NCI-H2196 treated with DMSO at 0.1 percent for 48 hours (cell line): ENCODE results near the gene KRCC1.
A peak's percentile ranks its signal among the peaks of the same experiment; 100 is the strongest.

ENCODE experiments used
- DNase-seq: peaks from one replicate; lab custom pipeline; 2025; ENCODE audit not compliant: unreplicated experiment; lab: John Stamatoyannopoulos, UW

The KRCC1 gene

DNA sequence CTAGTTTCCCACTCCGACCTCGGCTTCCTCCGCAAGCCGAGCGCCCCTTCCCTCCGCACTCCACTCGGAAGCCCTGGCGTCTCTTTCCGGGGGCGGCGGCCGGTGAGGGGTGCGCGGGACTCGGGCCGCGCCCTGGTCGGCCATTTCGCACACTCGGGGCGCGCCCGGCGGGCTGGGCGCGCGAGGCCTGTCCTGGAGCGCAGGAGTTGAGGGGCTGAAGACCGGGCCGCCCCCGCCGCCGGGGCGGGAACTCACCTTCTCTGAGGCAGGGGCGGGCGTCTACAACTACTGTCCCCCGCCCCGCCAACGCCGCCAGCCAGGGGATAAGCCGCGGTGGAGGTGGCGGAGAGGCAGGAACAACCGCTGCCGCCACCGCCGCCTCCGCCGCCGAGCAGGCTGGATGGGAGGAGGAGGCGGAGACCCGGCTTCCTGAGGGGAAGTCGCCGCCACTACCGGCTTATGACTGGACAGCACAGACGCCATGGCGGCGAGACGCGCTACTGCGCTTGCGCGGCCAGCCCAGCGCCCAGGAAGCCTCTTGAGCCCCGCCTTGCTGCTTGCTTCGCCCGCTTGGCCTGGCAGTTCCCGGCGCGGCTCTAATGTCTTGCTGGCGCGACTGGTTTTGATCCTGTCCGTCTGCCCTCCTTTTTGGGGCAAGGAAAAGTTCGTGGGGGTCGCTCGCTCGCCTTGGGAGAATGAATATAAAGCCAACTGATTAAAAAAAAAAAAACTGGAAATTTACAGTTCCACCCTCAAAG is at the start of gene KRCC1:
TSS of gene KRCC1 (minus strand) at position 413 of the 758 bp plus-strand sequence. CDS start 27,220 bp downstream, outside the sequence.
- peak; percentile 65 for DNase-seq

DNA sequence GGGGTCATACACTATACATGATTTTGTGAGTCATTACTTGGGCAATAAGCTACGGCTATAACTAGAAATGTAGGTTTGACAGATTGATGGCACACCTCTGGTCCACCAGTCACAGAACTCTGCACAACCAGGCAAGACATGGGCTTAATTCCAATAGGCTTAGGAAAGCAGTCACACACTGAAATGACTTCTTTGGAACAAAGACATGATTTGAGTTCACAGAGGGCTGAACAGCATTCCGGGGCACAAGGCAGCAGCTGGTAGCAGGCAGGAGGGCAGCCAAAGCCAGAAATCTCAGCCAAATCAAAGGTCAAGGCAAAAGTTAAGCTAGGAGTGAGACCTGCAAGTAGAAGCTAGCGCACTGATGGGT is 44.9 kb upstream of the KRCC1 start:
- DNase-seq: no peak

DNA sequence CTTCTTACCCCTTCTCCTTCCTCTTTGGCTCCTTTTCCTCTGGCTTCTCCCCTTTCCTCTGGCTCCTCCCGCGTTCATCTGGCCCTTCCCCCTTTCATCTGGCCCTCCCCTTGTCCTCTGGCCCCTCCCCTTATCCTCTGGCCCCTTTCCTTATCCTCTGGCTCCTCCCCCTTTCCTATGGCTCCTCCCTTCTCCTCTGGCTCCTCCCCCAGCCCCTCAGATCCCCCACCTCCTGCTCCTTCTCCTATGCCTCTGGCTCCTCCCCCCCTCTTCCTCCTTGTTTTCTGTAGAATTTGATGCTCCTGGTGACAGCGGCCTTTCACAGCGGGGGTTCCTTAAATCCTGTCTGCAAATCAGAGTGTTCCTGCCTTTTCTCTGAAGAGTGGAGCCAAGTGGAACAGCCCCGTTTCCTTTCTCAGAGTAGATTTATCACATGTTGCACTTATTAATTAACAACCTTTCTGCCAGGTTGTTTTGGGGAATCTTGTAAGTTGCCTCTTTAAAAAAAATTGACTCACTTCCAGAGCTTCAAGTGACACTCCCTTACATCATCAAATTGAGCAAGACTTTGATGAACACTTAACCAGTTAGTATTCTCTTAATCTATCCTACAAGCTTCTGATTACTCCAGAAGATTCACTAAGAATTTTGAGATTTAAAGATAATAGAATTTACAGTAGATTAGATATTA is 44.4 kb upstream of the KRCC1 start:
- no peak for DNase-seq

DNA sequence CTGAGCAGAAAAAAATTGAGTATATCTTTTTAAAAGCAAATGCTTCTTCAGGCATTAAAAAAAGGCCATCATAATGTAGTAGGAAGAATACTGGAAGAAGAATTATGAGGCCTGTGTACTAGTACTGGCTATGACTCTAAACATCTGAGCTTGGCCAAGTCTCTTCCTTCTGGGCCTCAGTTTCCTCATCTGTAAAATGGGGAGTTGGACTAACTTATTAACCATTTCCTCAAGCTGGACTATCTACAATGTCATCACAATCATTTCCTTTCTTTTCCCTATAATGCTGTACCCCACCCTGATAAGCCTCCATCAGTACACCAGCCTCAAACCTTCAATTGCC is 42.9 kb upstream of the KRCC1 start:
- DNase-seq: no peak

DNA sequence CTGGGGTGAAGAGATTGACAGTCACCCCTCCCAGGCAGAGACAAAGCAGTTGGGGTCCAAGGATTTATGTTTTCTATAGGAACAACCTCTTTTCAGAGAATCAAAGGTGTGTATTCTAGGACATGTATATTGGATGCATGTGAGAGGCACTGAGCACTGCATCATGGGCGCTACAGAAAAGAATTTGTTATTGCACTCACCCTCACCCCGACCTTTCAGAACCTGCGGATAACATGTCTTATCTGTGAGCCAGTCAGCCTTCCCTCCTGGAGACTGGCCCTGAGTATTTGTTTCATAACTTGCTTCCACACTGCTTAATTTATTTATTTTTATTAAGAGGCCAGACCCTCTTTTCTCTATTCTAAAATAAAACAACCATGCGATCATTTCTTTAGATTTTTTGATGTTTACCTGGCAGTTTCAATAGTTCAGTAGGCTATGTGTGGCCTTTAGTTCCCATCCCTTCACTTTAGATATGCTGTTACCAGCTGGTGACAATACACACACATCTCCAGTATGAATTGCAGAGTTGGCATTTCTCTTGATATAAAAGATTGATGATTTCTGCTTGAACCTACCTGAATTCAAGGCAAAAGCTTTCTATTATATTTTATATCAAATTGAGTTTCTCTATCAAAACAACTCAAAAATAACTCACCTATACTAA is 42.4 kb upstream of the KRCC1 start:
- DNase-seq: no peak

DNA sequence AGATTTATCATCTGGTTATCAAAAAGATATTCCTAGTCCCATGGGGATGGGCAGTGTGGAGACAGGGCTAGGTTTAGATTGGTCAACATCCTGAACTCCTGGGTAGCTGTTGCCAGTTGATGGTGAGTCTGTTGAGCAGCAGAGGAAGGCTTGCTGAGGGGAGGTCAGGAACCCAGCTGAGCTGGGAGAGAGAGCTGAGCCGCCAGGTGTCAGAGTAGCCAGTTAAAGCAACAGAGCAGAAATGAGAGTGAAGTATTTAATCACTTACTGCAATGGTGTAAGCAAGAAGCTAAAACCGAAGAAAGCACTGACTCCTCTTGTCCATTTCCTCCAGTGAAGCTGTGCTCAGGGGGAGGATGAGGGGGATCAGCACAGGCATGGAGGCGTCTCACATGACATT is 41.6 kb upstream of the KRCC1 start:
- DNase-seq: no peak

DNA sequence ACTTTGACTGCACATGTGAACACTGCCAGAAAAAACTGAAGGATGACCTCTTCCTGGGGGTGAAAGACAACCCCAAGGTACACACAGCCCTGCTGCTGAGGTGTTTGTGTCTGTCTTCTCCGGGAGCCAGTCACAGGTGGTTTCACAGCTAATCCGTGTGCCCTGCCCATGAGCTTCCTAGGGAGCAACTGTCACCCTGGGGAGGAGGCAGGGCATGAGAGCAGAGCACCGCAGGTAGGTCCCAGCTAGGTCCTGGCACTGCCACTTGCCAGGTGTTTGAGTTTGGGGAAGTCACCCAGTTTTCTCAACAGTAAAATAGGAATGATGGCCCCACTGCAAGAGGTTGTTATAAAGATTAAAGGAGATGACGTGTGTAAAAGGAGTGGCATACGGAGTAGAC is 41.1 kb upstream of the KRCC1 start:
- DNase-seq: no peak

DNA sequence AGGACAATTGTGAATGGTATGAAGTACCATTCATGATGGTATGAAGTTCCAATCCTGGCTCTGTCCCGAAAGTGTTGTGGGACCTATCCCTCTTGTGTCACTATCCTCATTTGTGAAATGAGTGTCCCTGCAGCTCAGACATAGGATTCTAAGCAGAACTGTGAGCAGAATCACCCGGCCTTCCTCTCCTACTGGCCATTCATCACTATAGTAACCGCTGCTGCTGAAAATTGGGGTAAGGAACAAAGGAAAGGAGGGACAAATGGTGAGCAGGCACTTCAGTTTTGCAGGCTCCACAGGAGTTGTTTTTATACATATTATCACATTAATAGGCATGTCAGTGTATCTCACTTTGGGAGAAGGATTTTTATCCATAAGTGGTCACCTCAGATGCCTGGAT is 39.4 kb upstream of the KRCC1 start:
- DNase-seq: no peak

DNA sequence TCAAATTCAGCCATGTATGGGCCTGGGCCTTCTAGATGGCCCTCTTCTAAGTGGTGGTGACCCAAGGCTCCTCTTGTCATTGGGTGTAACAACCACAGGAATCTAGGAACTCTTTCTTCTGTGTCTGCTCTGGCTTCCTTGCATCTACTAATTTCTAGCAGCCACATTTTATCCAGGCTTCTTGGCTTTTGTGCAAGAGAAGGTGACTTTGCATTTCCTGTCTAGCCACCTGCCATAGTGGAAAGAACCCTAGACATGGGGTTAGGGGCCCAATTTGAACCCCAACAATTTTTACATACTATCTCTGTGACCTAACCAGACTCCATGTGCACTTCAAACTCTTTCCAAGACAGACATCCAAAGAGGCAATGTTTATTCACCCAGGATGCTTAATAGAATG is 37.2 kb upstream of the KRCC1 start:
- no peak for DNase-seq

DNA sequence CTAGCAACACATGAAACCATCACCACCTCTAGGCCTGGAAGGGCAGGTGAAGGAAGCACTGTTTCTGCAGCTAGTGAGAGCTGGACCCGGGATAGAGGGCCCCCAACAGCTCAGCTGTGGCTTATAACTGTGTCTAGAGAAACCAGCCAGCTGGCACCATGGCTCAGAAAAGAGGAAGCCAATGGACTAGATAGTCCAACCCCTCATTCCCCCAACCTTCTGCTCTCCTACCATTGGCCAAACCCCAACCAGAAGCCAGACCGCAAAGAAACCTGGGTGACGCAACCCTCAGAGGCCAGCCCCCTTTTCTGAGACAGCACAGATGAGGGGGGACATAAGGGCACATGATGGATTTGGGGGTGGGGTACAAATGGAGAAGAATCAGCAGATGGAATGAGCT is 36.4 kb upstream of the KRCC1 start:
- no peak for DNase-seq

DNA sequence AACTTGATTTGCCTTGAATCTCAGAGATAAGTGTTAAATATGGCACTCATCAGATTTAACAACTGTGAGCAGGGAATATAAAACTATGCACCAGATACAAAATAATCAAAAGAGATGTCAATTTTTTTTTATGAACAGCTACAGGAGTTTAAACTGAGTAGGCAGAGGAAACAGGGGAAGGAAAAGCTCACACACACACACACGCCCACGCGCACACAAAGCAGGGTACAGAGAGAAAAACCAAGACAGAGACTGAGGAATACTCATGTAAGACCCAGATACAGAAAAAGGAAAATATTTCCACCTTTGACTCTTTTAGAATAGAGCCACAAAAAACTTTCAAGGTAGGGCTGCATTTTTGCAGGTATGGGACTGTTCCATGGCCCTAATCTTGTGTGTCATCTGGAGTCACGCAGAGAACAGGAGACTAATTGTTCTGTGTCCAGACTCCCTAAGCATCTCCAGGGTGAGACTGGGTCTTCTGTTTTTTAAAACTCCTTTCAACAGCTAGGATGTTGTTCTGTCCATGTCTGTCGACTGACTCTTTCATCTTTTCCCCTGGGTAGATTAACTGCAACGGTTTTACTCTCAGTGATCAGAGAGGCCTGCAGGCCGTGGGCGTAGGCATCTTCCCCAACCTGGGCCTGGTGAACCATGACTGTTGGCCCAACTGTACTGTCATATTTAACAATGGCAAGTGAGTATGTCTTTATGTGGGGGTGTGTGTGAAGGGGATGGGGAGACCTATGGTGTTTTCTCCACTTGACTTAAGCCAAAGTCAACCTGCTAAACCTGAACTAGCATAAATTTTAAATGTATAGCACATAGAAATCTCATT is 35.1 kb upstream of the KRCC1 start:
- no peak for DNase-seq

DNA sequence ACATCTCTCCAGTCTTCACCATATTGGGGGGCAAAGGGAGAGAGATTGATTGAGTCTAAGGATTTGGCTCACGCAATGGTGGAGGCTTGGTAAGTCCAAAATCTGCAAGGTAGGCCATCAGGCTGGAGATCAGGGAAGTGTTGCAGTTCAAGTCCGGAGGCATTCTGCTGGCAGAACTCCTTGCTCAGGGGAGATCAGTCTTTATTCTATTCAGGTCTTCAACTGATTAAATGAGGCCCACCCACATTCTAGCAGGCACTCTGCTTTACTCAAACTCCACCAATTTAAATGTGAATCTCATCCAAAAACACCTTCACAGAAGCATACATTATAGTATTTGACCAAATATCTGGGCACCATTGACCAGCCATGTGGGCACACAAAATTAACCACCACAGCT is 33.4 kb upstream of the KRCC1 start:
- no peak for DNase-seq

DNA sequence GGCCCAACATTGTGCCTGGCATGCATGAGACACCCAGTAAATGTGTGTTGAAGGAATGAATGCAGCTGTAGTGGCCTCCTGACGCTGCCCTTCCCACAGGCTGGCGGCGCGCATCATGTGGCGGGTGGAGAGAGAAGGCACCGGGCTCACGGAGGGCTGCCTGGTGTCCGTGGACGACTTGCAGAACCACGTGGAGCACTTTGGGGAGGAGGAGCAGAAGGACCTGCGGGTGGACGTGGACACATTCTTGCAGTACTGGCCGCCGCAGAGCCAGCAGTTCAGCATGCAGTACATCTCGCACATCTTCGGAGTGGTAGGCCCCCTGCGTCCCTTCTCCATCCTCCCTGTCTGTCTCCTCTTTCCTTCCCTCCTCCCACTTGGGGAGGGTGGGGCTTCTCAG is 32.2 kb upstream of the KRCC1 start:
- no peak for DNase-seq

DNA sequence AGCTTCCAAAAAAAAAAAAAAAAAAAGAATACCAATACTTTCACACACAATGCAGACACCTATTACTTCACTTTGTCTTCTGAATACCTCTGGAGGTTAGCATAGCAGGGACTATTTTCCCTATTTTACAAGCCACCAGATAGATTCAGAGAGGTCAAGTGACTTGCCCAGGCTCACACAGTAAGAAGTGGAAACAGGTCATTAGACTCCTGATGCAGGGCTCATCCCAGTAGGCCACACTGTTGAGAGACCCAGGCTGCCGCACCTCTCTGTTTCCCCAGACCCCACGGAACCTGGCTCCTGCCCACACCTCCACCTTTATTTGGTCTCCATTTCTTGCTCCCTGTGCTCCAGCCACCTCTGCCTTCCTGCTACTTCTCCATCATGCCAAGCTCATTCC is 31.5 kb upstream of the KRCC1 start:
- DNase-seq: no peak

DNA sequence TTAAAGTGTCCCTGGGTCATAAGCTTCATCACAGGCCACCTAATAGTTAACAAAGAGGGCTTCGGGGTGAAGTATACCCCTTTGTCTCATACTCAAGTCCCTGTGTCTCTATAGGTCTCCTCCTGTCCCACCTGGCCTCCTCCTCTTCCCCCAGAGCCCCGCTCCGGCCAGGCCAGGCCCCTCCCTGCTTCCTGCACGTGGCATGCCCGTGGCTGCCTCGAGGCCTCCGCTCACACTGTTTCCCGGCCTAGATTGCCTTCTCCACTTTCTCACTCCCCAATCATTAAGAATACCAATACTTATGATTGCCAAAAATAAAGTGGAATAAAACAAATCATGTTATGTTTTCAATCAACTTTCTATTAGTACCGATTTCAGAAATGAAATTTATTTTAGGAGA is 30.8 kb upstream of the KRCC1 start:
- no peak for DNase-seq

DNA sequence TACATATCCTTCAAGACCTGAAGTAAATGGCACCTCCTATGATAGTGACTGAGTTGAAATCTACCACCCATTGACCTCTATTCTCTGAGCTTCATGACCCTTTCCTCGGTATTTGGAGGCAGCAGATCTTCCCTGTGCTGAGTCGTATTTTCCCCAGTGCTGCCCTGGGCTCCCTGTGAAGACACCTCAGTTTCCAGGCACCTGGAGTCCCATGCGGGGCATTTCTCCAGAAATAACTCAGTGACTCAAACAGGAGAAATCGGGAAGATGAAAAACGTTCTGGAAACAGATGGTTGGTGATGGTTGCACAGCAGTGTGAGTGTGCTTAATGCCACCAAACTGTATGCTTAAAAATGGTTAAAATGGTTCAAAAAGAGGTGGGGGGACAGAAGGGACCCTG is 30.0 kb upstream of the KRCC1 start:
- DNase-seq: no peak

DNA sequence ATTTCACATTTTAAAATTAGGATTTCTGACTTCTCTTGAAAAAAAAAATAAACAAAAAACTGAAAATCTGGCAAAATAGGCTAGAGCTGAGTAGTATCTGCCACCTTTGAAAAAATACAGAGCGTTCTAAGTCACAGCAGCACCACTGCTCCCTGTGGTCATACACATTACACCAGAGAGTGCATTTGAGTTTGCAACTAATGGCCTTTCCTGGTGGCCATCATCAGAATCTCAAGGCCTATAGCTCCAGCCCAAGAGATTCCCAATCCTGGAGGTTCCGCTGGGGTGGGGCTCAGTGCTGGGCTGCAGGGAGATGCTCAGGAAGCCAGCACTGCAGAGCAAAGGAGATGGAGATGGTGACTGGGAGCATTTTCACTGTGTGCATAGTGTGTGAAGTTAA is 29.5 kb upstream of the KRCC1 start:
- no peak for DNase-seq

DNA sequence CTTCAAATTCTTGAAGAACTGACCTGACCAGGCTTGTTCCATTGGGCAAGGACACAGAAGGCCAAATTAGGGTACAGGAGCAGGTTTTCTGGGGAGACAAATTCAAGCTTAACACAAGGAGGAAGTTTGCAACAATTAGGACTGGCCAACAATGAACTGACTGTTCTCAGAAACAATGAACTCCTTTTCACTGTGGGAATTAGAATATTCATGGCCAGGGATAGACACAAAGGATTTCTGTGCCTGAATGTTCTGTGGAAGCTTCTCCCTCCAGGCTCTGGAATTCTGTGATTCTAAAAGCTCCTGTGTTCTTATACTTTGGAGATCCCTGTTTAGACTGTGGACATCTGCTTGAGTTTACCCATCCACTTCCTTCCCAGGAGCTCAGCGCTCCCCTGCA is 27.2 kb upstream of the KRCC1 start:
- no peak for DNase-seq

DNA sequence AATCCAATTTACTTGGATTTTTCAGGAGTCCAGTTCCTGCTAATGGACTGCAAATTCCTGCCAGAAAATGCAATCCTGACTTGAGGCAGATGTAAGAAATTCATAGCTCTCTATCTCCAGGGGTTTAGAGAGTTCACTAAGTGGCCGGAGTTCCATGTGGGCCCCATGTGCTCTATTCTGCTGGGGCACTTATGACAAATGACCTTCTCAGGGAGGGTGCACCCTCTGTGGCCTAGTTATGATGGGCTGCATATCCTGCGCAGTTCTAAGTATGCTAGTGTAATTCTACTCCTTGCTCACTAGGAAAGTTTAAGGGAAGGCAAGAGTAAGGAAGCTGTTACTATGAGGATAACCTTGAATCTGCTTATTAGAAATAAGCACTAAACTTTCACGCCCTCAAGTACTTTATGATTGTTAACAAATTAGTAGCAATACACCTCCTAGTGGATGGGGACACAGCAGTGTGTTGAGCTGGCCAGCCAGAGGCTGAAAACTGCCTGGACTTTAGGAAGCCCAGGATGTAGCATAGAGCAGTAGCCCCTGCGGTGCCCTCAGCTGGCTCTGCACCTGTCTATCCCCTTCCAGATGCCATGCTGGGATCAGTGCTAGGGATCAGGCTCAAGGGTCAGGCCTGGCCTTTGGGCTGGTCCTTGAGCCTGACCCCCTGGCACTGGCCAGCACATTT is 26.5 kb upstream of the KRCC1 start:
- no peak for DNase-seq

DNA sequence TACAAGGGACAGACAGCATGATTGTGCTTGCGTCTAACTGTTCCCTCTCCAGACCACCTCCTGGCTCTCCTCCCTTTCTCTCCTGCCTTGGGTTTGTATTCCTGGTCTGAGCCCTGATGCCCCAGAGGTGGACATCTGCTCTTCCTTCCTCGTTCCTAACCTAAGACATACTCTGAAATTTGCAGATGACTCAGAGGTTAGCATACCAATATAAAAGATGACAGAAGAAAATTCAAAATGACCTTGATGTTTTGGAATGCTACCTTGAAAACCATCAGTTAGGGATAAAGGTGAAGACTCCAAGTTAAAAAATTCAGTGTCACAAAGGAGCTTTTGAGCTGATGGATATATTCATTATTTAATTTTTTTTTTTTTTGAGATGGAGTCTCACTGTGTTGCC is 25.0 kb upstream of the KRCC1 start:
- DNase-seq: no peak

DNA sequence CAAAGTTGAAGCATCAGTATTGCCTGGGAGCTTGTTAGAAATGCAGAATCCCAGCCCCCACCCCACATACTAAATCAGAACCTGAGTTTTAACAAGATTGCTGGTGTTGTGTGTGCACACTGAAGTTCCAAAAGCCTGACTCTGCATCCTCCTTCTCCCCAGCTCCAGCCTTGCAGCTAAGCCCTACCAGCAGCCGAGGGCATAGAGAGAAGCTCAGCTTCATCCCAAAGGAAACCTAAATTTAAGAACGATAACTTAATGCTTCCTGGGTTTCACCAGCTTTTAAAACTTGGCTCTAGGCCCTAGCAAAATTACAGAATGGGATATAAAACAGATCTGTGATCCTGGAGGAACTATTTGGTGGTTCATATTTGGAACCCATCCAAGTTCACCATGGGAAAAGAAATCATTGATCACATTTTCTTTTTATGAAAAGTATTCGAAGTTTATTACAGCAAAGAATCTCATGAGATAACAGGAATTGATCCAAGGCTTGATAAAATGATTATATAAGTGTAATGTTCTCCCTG is 23.1 kb upstream of the KRCC1 start:
- DNase-seq: no peak
